ENCODE data around the gene TBCD. TPM values are rescaled to one million over a fixed set of nuclear protein-coding genes. Genes with fewer than 3 reads are reported as not detected.

The TBCD gene
- total and polyA plus RNA-seq, 8 donors = 28.7 to 161 (median 40.0) TPM

GRCh38 chr17:82888583-82889495, 137.0 kb downstream of the TBCD start:
- peak; percentile 82 to 86 (median 84) for ATAC-seq
- FAIRE-seq = no peak
- Histone ChIP-seq H3K36me3 (no peaks in the 10 kb centered on the region), H3K27ac (peak overlapping the region; percentile 90 to 96 (median 94)), H3K4me3 (no peak overlapping the region), H3K4me1 (peaks cover 31 to 52% (median 46%) of the 10 kb centered on the region in 3 donors), H3K9me3 (no peaks in the 10 kb centered on the region), H3K27me3 (no peaks in the 10 kb centered on the region)
- TF ChIP-seq CTCF (IDR thresholded peaks at IDR 0.05) = no peak
- 31 to 36% methylated on average over 29 to 30 of the region's 30 CpGs for WGBS, 2 donors
- DNase-seq = peak; percentile 83 to 94 (median 90)
- intact Hi-C loops (cut with DNase I) = no loop called here

GRCh38 chr17:82889496-82890338, 137.9 kb downstream of the TBCD start:
- Histone ChIP-seq H3K27ac (peak overlapping the region; percentile 90 to 96 (median 94)), H3K27me3 (no peaks in the 10 kb centered on the region), H3K9me3 (no peaks in the 10 kb centered on the region), H3K4me3 (no peak overlapping the region), H3K36me3 (no peaks in the 10 kb centered on the region), H3K4me1 (peaks cover 27 to 57% (median 48%) of the 10 kb centered on the region in 3 donors)
- WGBS, 2 donors = 31 to 33% methylated on average over 28 of the region's 28 CpGs
- TF ChIP-seq CTCF (IDR thresholded peaks at IDR 0.05) = no peak
- intact Hi-C loops (cut with DNase I) = no loop called here
- ATAC-seq = peak; percentile 80 to 84 (median 82)
- peak in 5 of 6 donors; percentile 85 to 89 (median 88) for DNase-seq
- FAIRE-seq = no peak

GRCh38 chr17:82890339-82890730, 138.5 kb downstream of the TBCD start:
- ATAC-seq = no peak
- DNase-seq = peak in 2 of 6 donors; percentile 38 to 77
- peak overlapping the region; percentile 90 to 96 (median 94) for H3K27ac ChIP-seq

More at GRCh38 chr17:82890339-82890730, 138.5 kb downstream of the TBCD start:
- Histone ChIP-seq H3K36me3 (no peaks in the 10 kb centered on the region), H3K27me3 (no peaks in the 10 kb centered on the region), H3K4me3 (no peak overlapping the region), H3K4me1 (peaks cover 27 to 57% (median 48%) of the 10 kb centered on the region in 3 donors), H3K9me3 (no peaks in the 10 kb centered on the region)
- intact Hi-C loops (cut with DNase I) = no loop called here
- FAIRE-seq = no peak
- 84 to 87% methylated on average over 18 of the region's 18 CpGs for WGBS, 2 donors
- no peak for TF ChIP-seq CTCF (IDR thresholded peaks at IDR 0.05)
